ENCODE results near the gene KLHL6.

DNA sequence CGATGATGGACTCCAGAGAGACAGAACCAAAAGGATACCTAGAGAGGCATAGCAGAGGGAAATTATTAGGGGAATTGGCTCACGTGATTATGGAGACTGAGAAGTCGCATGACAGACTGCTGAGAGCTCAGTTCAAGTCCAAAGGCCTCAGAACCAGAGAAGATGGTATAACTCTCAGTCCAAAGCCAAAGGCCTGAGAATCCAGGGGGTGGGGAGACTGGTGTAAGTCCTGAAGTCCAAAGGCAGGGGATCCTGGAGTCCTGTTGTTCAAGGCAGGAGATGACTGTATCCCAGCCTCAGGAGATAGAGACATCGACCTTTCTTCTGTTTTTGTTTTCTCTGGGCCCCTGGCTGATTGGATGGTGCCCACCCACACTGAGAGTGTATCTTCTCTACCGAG lies 1.2 kb upstream of the KLHL6 start:
- TF ChIP-seq, protein P1, sequence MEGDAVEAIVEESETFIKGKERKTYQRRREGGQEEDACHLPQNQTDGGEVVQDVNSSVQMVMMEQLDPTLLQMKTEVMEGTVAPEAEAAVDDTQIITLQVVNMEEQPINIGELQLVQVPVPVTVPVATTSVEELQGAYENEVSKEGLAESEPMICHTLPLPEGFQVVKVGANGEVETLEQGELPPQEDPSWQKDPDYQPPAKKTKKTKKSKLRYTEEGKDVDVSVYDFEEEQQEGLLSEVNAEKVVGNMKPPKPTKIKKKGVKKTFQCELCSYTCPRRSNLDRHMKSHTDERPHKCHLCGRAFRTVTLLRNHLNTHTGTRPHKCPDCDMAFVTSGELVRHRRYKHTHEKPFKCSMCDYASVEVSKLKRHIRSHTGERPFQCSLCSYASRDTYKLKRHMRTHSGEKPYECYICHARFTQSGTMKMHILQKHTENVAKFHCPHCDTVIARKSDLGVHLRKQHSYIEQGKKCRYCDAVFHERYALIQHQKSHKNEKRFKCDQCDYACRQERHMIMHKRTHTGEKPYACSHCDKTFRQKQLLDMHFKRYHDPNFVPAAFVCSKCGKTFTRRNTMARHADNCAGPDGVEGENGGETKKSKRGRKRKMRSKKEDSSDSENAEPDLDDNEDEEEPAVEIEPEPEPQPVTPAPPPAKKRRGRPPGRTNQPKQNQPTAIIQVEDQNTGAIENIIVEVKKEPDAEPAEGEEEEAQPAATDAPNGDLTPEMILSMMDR (conservative IDR thresholded peaks at IDR 0.05; ENCODE audit: low read depth, low read length) = no peak
- TF ChIP-seq EZH2 (IDR thresholded peaks at IDR 0.05; ENCODE audit: borderline replicate concordance, low read depth, low read length, poor library complexity, severe bottlenecking) = no peak

All from A673 (cell line).